Nephron progenitor cell (in vitro differentiated cells): ENCODE measurements around the gene SMARCB1.

Source experiments
- DNase-seq: peaks from one replicate; pipeline ENCODE4 v3.0.0; 2021
- H3K27ac Mint-ChIP-seq: 2 replicates; pipeline ENCODE4 v1.8.0; 2021; ENCODE audit warnings: mild to moderate bottlenecking, moderate library complexity, mixed read lengths
- H3K27me3 Mint-ChIP-seq: 2 replicates; pipeline ENCODE4 v1.8.0; 2021; ENCODE audit warnings: mild to moderate bottlenecking, low read depth, mixed read lengths; ENCODE audit not compliant: poor library complexity
- H3K36me3 Mint-ChIP-seq: 2 replicates; pipeline ENCODE4 v1.8.0; 2021; ENCODE audit warnings: low read depth, mixed read lengths
- H3K4me1 Mint-ChIP-seq: 2 replicates; pipeline ENCODE4 v1.8.0; 2021; ENCODE audit warnings: mixed read lengths
- H3K4me3 Mint-ChIP-seq: 2 replicates; pipeline ENCODE4 v1.8.0; 2021; ENCODE audit warnings: mild to moderate bottlenecking, moderate library complexity, mixed read lengths
- H3K9me3 Mint-ChIP-seq: 2 replicates; pipeline ENCODE4 v1.8.0; 2021; ENCODE audit warnings: mild to moderate bottlenecking, moderate library complexity, mixed read lengths
- CTCF ChIP-seq: fragments of 200-600 bp; sonication (generic); IDR thresholded peaks from 2 replicates; pipeline ENCODE4 v1.5.0; 2021; ENCODE audit warnings: antibody characterized with exemption

SMARCB1 gene

GRCh38 chr22:23767673-23768548 is 18.9 kb upstream of the SMARCB1 start, which contains the start of gene CHCHD10:
Gene CHCHD10, minus strand, starts transcription at chr22:23767972. Its CDS starts 98 bp downstream, at chr22:23767874.
- H3K9me3 Mint-ChIP-seq = no peaks in the 10 kb centered on the region
- H3K27ac Mint-ChIP-seq = peak within 1 kb of the TSS; percentile 51
- peak; percentile 72 for TF ChIP-seq CTCF
- H3K27me3 Mint-ChIP-seq = peaks cover 6% of the 10 kb centered on the region
- peak; percentile 91 for DNase-seq
- H3K36me3 Mint-ChIP-seq = no peaks in the 10 kb centered on the region
- H3K4me3 Mint-ChIP-seq = peak within 1 kb of the TSS; percentile 88
- H3K4me1 Mint-ChIP-seq = peaks cover 44% of the 10 kb centered on the region

GRCh38 chr22:23769321-23769965 is 17.3 kb upstream of the SMARCB1 start:
- Mint-ChIP-seq H3K27ac (no peak overlapping the region), H3K4me1 (peaks cover 45% of the 10 kb centered on the region), H3K36me3 (no peaks in the 10 kb centered on the region), H3K4me3 (peak overlapping the region; percentile 88), H3K9me3 (no peaks in the 10 kb centered on the region), H3K27me3 (peaks cover 13% of the 10 kb centered on the region)
- no peak for DNase-seq
- no peak for TF ChIP-seq CTCF

- H3K9me3 Mint-ChIP-seq = no peaks in the 10 kb centered on the region
- no peak overlapping the region for H3K27ac Mint-ChIP-seq
- H3K4me3 Mint-ChIP-seq = peak overlapping the region; percentile 71
- peaks cover 46% of the 10 kb centered on the region for H3K4me1 Mint-ChIP-seq
- H3K27me3 Mint-ChIP-seq = peaks cover 13% of the 10 kb centered on the region
- no peaks in the 10 kb centered on the region for H3K36me3 Mint-ChIP-seq
- no peak for TF ChIP-seq CTCF
- no peak for DNase-seq
These were observed 14.5 kb upstream of the SMARCB1 start for GRCh38 chr22:23772315-23772648.

- H3K27ac Mint-ChIP-seq = no peak within 1 kb of the TSS
- peak within 1 kb of the TSS; percentile 73 for H3K4me3 Mint-ChIP-seq
- H3K9me3 Mint-ChIP-seq = no peaks in the 10 kb centered on the region
- H3K4me1 Mint-ChIP-seq = peaks cover 46% of the 10 kb centered on the region
- no peak for TF ChIP-seq CTCF
- H3K36me3 Mint-ChIP-seq = no peaks in the 10 kb centered on the region
- DNase-seq = peak; percentile 79
- H3K27me3 Mint-ChIP-seq = peaks cover 13% of the 10 kb centered on the region
These were observed 13.9 kb upstream of the SMARCB1 start, which contains the start of gene MMP11 for GRCh38 chr22:23772649-23773473. Gene MMP11, plus strand, starts transcription at chr22:23772849. Its CDS starts 22 bp downstream, at chr22:23772871.

GRCh38 chr22:23773483-23774113 is 13.2 kb upstream of the SMARCB1 start:
- Mint-ChIP-seq H3K4me3 (peak overlapping the region; percentile 73), H3K9me3 (no peaks in the 10 kb centered on the region), H3K36me3 (no peaks in the 10 kb centered on the region), H3K27me3 (peaks cover 13% of the 10 kb centered on the region), H3K4me1 (peaks cover 46% of the 10 kb centered on the region), H3K27ac (no peak overlapping the region)
- no peak for TF ChIP-seq CTCF
- no peak for DNase-seq
